Muscle of leg (tissue), 11 donors: ENCODE measurements around the gene NMB. TPM values are rescaled to one million over a fixed set of nuclear protein-coding genes. Genes with fewer than 3 reads are reported as not detected.
"Not testable (repeated sequence)": the region's sequence is repeated elsewhere in the genome, so short reads cannot be mapped to it uniquely, and the experiment has no call there.

Experiments
- DNase-seq: peaks from one replicate; pipeline ENCODE4 v3.0.0; 2013
- H3K27ac ChIP-seq: one replicate; pipeline ENCODE4 v1.5.1; 2013; ENCODE audit warnings: mild to moderate bottlenecking, low read length, control low read depth
- H3K27me3 ChIP-seq: one replicate; pipeline ENCODE4 v1.6.1; 2013; ENCODE audit warnings: low read length; ENCODE audit not compliant: control insufficient read depth, insufficient read depth
- H3K36me3 ChIP-seq: one replicate; pipeline ENCODE4 v1.6.1; 2013; ENCODE audit warnings: low read length; ENCODE audit not compliant: control insufficient read depth, insufficient read depth
- H3K4me1 ChIP-seq: one replicate; pipeline ENCODE4 v1.6.1; 2013; ENCODE audit warnings: low read length; ENCODE audit not compliant: control insufficient read depth, insufficient read depth
- H3K4me3 ChIP-seq: one replicate; pipeline ENCODE4 v1.5.1; 2013; ENCODE audit warnings: low read length, control low read depth
- H3K9me3 ChIP-seq: replicated peaks from 2 replicates; pipeline ENCODE4 v1.6.1; 2013; ENCODE audit warnings: low read depth, low read length; ENCODE audit not compliant: control insufficient read depth
- WGBS: methylation state at CpG from one replicate; pipeline ENCODE4 v1.1.5; 2013; ENCODE audit warnings: missing lambda C conversion rate; ENCODE audit not compliant: insufficient coverage; 5-methylcytosine and 5-hydroxymethylcytosine counted together
- polyA plus RNA-seq, 8 donors: library from polyadenylated mRNA; unstranded; fragments of 120-200 nt; gene quantifications; one replicate each; pipeline versions ENCODE4 v1.2.1 to v1.2.3, GENCODE V29; 2013; ENCODE audit warnings: inconsistent platforms in 1 of 8, low replicate concordance in 1 of 8; ENCODE audit not compliant: insufficient read length in 8 of 8, insufficient read depth in 1 of 8
- total RNA-seq: library from RNA; stranded (reverse); fragments of 120-200 nt; gene quantifications from one replicate; pipeline ENCODE4 v1.2.4, GENCODE V29; 2013

Gene NMB
- total and polyA plus RNA-seq, 9 donors: 1.4 to 3.0 (median 1.7) TPM

GRCh38 chr15:84643838-84644237 is 14.2 kb downstream of the NMB start:
- H3K27me3 ChIP-seq: no peaks in the 10 kb centered on the region
- H3K4me1 ChIP-seq: no peaks in the 10 kb centered on the region
- no peak overlapping the region for H3K4me3 ChIP-seq
- H3K36me3 ChIP-seq: peaks cover 93% of the 10 kb centered on the region
- 81% methylated on average over 3 of the region's 6 CpGs for WGBS
- DNase-seq: no peak
- H3K27ac ChIP-seq: no peak overlapping the region
- no peaks in the 10 kb centered on the region for H3K9me3 ChIP-seq

GRCh38 chr15:84642640-84643039 is 15.4 kb downstream of the NMB start:
- H3K4me1 ChIP-seq, DNase-seq, H3K9me3 ChIP-seq, H3K27me3 ChIP-seq, H3K4me3 ChIP-seq, H3K27ac ChIP-seq: not testable (repeated sequence)
- peaks cover 89% of the 10 kb centered on the region for H3K36me3 ChIP-seq
- WGBS: no CpG with 5 or more reads among the region's 2 CpGs

DNA sequence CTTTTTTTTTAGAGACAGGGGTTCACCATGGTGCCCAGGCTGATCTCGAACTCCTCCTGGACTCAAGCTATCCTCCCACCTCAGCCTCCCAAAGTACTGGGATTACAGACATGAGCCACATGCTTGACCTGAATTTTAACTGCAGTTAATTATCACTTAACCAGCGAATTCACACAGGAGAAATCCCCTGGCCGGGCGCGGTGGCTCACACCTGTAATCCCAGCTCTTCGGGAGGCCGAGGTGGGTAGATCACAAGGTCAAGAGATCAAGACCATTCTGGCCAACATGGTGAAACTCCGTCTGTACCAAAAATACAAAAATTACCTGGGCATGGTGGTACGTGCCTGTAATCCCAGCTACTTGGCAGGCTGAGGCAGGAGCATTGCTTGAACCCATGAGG is 16.1 kb downstream of the NMB start:
- H3K36me3 ChIP-seq: peaks cover 87% of the 10 kb centered on the region
- not testable (repeated sequence) for DNase-seq, H3K4me3 ChIP-seq, H3K27me3 ChIP-seq, H3K4me1 ChIP-seq, H3K27ac ChIP-seq, H3K9me3 ChIP-seq
- 93% methylated on average over 8 of the region's 9 CpGs for WGBS

GRCh38 chr15:84638103-84638502 is 19.9 kb downstream of the NMB start:
- Histone ChIP-seq H3K36me3 (peaks cover 65% of the 10 kb centered on the region), H3K27me3 (no peaks in the 10 kb centered on the region), H3K9me3 (no peaks in the 10 kb centered on the region), H3K27ac (no peak overlapping the region), H3K4me1 (peaks cover 1% of the 10 kb centered on the region), H3K4me3 (no peak overlapping the region)
- no peak for DNase-seq
- 57% methylated on average over 1 of the region's 3 CpGs for WGBS

DNA sequence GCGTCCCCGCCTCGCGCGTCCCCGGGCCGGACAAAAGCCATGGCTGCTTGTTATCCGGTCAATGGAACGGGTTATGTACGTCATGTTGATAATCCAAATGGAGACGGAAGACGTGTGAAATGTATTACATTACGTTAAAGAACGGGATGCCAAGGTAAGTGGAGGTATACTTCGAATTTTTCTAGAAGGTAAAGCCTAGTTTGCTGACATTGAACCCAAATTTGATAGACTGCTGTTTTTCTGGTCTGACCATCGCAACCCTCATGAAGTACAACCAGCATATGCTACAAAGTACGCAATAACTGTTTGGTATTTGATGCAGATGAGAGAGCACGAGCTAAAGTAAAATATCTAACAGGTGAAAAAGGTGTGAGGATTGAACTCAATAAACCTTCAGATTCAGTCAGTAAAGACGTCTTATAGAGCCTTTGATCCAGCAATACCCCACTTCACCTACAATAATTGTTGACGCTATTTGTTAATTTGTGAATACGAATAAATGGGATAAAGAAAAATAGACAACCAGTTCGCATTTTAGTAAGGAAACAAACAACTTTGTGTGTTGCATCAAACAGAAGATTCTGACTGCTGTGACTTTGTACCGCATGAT is 23.7 kb downstream of the NMB start:
- 16% methylated on average over 14 of the region's 23 CpGs for WGBS
- no peaks in the 10 kb centered on the region for H3K9me3 ChIP-seq
- H3K4me1 ChIP-seq: peaks cover 22% of the 10 kb centered on the region
- DNase-seq: no peak
- peaks cover 27% of the 10 kb centered on the region for H3K36me3 ChIP-seq
- H3K27ac ChIP-seq: peak overlapping the region; percentile 65
- H3K27me3 ChIP-seq: no peaks in the 10 kb centered on the region
- peak overlapping the region; percentile 30 for H3K4me3 ChIP-seq

- H3K27ac ChIP-seq: peak overlapping the region; percentile 94
- H3K36me3 ChIP-seq: peaks cover 19% of the 10 kb centered on the region
- H3K4me1 ChIP-seq: peaks cover 22% of the 10 kb centered on the region
- peak; percentile 87 for DNase-seq
- WGBS: under 1% methylated on average over 105 of the region's 105 CpGs
- peak overlapping the region; percentile 64 for H3K4me3 ChIP-seq
- no peaks in the 10 kb centered on the region for H3K27me3 ChIP-seq
- no peaks in the 10 kb centered on the region for H3K9me3 ChIP-seq
Observed at GRCh38 chr15:84633311-84634227, 24.4 kb downstream of the NMB start.

- WGBS: 77% methylated on average over 2 of the region's 7 CpGs
- H3K36me3 ChIP-seq: peaks cover 9% of the 10 kb centered on the region
- peaks cover 22% of the 10 kb centered on the region for H3K4me1 ChIP-seq
- H3K4me3 ChIP-seq: peak overlapping the region; percentile 82
- peak overlapping the region; percentile 86 for H3K27ac ChIP-seq
- DNase-seq: no peak
- no peaks in the 10 kb centered on the region for H3K9me3 ChIP-seq
- no peaks in the 10 kb centered on the region for H3K27me3 ChIP-seq
Observed at GRCh38 chr15:84631706-84632272, 26.2 kb downstream of the NMB start.

- Histone ChIP-seq H3K36me3 (no peaks in the 10 kb centered on the region), H3K4me3 (no peak overlapping the region), H3K4me1 (peaks cover 22% of the 10 kb centered on the region), H3K27me3 (no peaks in the 10 kb centered on the region), H3K27ac (no peak overlapping the region), H3K9me3 (no peaks in the 10 kb centered on the region)
- WGBS: 100% methylated on average over 1 of the region's 9 CpGs
- DNase-seq: no peak
Observed at GRCh38 chr15:84629033-84629432, 29.0 kb downstream of the NMB start.

- DNase-seq: no peak
- no peaks in the 10 kb centered on the region for H3K27me3 ChIP-seq
- no peak overlapping the region for H3K27ac ChIP-seq
- no peak overlapping the region for H3K4me3 ChIP-seq
- H3K9me3 ChIP-seq: peaks cover 27% of the 10 kb centered on the region
- 100% methylated on average over 1 of the region's 2 CpGs for WGBS
- H3K4me1 ChIP-seq: no peaks in the 10 kb centered on the region
- H3K36me3 ChIP-seq: peaks cover 25% of the 10 kb centered on the region
Observed at GRCh38 chr15:84625123-84625522, 32.9 kb downstream of the NMB start.

- Histone ChIP-seq H3K27ac (no peak overlapping the region), H3K36me3 (peaks cover 25% of the 10 kb centered on the region), H3K27me3 (no peaks in the 10 kb centered on the region), H3K4me1 (no peaks in the 10 kb centered on the region), H3K4me3 (no peak overlapping the region), H3K9me3 (peaks cover 34% of the 10 kb centered on the region)
- WGBS: 78% methylated on average over 5 of the region's 7 CpGs
- no peak for DNase-seq
Observed at GRCh38 chr15:84624359-84624758, 33.6 kb downstream of the NMB start.
